ENCODE measurements around the gene PGBD5. TPM values are rescaled to one million over a fixed set of nuclear protein-coding genes. Genes with fewer than 3 reads are reported as not detected.

PGBD5 gene
- total and polyA plus RNA-seq, 9 of the 15 experiments (the other 6 are each of a cell fraction or from before 2014, with no cell fraction given), result under 0.01 to 0.40 (median 0.10) TPM; not detected in 3

DNA sequence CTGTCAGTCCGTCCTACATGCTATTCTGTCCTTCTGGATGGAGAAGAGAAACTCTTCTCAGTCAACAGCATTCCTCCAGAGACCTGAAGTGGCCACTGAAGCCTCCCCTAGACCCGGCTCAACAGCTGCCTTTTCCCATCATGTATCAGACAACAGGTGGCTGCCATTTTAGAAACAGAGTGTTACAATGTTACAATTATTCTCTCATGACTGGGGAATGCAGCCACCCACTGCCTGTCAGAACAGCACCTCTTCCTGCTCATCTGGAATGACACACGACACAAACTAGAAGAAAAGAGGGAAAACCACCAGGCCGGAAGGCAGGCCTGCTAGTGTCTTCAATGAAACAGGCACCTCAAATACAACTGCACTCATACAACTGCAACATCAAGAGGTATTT lies 105.3 kb downstream of the PGBD5 start:
- H3K36me3 ChIP-seq (ENCODE audit: control insufficient read depth, insufficient read depth, low read length), result no peaks in the 10 kb centered on the region
- in situ Hi-C loops (cut with MboI), result loop anchor here (25.0 kb wide), 1 partner anchor 609 kb away; no protein-coding TSS in a partner anchor
- FAIRE-seq, result no peak
- no peak overlapping the region for H3K4me2 ChIP-seq (ENCODE audit: insufficient read depth, low read length)
- CTCF ChIA-PET (ENCODE audit: low intra/inter-chr PET ratio), result no interaction called here
- BruUV-seq (replicated peaks), result no TSS peak
- POLR2A ChIA-PET, result interaction anchor here (0.6 kb wide), 2 partner anchors 13 to 436 kb away, joined by 3 read pairs; no protein-coding TSS in a partner anchor
- H3K27ac ChIP-seq (ENCODE audit: extremely low read depth, low read depth, low read length), result no peak overlapping the region
- no peak overlapping the region for H2AFZ ChIP-seq (ENCODE audit: low read depth, low read length)
- no peak overlapping the region for H3K4me3 ChIP-seq
- H3K9me3 ChIP-seq (replicated peaks; ENCODE audit: control insufficient read depth, insufficient read depth, low read depth, low read length), result no peaks in the 10 kb centered on the region
- H3K27me3 ChIP-seq (ENCODE audit: control insufficient read depth in 2 of 2, insufficient read depth in 2 of 2, low read length in 2 of 2), result peaks cover 67 to 93% of the 10 kb centered on the region in 2 experiments
- 4% methylated on average over 4 of the region's 4 CpGs for WGBS (ENCODE audit: insufficient coverage, low coverage, missing lambda C conversion rate)
- H4K20me1 ChIP-seq (replicated peaks; ENCODE audit: control insufficient read depth, insufficient read depth, low read length), result peaks cover 4% of the 10 kb centered on the region; the same call in 1 of the 2 replicates
- intact Hi-C loops (cut with micrococcal nuclease), result no loop called here
- no peaks in the 10 kb centered on the region for H3K79me2 ChIP-seq (ENCODE audit: control insufficient read depth, insufficient read depth, low read length)
- H3K9ac ChIP-seq (ENCODE audit: insufficient read depth in 1 of 2, low read depth in 2 of 2, low read length in 2 of 2), result no peak overlapping the region
- DNase-seq (ENCODE audit: extremely low read depth in 1 of 4, low spot score in 3 of 4), result no peak
- ATAC-seq, result no peak
- H3K9me1 ChIP-seq (ENCODE audit: control insufficient read depth, insufficient read depth, low read length), result peaks cover 2% of the 10 kb centered on the region
- peaks cover 0 to 3% of the 10 kb centered on the region in 2 experiments; a peak in 1 of 5 replicates for H3K4me1 ChIP-seq (replicated peaks in 1 of 2; ENCODE audit: control insufficient read depth in 2 of 2, insufficient read depth in 2 of 2, low read length in 2 of 2)
- TF ChIP-seq ZNF140 (CRISPR knock-in tag; IDR thresholded peaks at IDR 0.05) (no peak), MAZ (CRISPR knock-in tag; conservative IDR thresholded peaks at IDR 0.05 in 1 of 2, IDR thresholded peaks at IDR 0.05 in 1 of 2) (no peak), U2AF1 (optimal IDR thresholded peaks at IDR 0.05; ENCODE audit: low read depth, low read length) (no peak), ZFX (CRISPR knock-in tag; IDR thresholded peaks at IDR 0.05) (no peak), ZNF232 (CRISPR knock-in tag; IDR thresholded peaks at IDR 0.05) (no peak)
- TF ChIP-seq, protein P1, sequence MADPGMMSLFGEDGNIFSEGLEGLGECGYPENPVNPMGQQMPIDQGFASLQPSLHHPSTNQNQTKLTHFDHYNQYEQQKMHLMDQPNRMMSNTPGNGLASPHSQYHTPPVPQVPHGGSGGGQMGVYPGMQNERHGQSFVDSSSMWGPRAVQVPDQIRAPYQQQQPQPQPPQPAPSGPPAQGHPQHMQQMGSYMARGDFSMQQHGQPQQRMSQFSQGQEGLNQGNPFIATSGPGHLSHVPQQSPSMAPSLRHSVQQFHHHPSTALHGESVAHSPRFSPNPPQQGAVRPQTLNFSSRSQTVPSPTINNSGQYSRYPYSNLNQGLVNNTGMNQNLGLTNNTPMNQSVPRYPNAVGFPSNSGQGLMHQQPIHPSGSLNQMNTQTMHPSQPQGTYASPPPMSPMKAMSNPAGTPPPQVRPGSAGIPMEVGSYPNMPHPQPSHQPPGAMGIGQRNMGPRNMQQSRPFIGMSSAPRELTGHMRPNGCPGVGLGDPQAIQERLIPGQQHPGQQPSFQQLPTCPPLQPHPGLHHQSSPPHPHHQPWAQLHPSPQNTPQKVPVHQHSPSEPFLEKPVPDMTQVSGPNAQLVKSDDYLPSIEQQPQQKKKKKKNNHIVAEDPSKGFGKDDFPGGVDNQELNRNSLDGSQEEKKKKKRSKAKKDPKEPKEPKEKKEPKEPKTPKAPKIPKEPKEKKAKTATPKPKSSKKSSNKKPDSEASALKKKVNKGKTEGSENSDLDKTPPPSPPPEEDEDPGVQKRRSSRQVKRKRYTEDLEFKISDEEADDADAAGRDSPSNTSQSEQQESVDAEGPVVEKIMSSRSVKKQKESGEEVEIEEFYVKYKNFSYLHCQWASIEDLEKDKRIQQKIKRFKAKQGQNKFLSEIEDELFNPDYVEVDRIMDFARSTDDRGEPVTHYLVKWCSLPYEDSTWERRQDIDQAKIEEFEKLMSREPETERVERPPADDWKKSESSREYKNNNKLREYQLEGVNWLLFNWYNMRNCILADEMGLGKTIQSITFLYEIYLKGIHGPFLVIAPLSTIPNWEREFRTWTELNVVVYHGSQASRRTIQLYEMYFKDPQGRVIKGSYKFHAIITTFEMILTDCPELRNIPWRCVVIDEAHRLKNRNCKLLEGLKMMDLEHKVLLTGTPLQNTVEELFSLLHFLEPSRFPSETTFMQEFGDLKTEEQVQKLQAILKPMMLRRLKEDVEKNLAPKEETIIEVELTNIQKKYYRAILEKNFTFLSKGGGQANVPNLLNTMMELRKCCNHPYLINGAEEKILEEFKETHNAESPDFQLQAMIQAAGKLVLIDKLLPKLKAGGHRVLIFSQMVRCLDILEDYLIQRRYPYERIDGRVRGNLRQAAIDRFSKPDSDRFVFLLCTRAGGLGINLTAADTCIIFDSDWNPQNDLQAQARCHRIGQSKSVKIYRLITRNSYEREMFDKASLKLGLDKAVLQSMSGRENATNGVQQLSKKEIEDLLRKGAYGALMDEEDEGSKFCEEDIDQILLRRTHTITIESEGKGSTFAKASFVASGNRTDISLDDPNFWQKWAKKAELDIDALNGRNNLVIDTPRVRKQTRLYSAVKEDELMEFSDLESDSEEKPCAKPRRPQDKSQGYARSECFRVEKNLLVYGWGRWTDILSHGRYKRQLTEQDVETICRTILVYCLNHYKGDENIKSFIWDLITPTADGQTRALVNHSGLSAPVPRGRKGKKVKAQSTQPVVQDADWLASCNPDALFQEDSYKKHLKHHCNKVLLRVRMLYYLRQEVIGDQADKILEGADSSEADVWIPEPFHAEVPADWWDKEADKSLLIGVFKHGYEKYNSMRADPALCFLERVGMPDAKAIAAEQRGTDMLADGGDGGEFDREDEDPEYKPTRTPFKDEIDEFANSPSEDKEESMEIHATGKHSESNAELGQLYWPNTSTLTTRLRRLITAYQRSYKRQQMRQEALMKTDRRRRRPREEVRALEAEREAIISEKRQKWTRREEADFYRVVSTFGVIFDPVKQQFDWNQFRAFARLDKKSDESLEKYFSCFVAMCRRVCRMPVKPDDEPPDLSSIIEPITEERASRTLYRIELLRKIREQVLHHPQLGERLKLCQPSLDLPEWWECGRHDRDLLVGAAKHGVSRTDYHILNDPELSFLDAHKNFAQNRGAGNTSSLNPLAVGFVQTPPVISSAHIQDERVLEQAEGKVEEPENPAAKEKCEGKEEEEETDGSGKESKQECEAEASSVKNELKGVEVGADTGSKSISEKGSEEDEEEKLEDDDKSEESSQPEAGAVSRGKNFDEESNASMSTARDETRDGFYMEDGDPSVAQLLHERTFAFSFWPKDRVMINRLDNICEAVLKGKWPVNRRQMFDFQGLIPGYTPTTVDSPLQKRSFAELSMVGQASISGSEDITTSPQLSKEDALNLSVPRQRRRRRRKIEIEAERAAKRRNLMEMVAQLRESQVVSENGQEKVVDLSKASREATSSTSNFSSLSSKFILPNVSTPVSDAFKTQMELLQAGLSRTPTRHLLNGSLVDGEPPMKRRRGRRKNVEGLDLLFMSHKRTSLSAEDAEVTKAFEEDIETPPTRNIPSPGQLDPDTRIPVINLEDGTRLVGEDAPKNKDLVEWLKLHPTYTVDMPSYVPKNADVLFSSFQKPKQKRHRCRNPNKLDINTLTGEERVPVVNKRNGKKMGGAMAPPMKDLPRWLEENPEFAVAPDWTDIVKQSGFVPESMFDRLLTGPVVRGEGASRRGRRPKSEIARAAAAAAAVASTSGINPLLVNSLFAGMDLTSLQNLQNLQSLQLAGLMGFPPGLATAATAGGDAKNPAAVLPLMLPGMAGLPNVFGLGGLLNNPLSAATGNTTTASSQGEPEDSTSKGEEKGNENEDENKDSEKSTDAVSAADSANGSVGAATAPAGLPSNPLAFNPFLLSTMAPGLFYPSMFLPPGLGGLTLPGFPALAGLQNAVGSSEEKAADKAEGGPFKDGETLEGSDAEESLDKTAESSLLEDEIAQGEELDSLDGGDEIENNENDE (IDR thresholded peaks at IDR 0.05; ENCODE audit: low read depth, low read length), result no peak
- TF ChIP-seq, protein P2, sequence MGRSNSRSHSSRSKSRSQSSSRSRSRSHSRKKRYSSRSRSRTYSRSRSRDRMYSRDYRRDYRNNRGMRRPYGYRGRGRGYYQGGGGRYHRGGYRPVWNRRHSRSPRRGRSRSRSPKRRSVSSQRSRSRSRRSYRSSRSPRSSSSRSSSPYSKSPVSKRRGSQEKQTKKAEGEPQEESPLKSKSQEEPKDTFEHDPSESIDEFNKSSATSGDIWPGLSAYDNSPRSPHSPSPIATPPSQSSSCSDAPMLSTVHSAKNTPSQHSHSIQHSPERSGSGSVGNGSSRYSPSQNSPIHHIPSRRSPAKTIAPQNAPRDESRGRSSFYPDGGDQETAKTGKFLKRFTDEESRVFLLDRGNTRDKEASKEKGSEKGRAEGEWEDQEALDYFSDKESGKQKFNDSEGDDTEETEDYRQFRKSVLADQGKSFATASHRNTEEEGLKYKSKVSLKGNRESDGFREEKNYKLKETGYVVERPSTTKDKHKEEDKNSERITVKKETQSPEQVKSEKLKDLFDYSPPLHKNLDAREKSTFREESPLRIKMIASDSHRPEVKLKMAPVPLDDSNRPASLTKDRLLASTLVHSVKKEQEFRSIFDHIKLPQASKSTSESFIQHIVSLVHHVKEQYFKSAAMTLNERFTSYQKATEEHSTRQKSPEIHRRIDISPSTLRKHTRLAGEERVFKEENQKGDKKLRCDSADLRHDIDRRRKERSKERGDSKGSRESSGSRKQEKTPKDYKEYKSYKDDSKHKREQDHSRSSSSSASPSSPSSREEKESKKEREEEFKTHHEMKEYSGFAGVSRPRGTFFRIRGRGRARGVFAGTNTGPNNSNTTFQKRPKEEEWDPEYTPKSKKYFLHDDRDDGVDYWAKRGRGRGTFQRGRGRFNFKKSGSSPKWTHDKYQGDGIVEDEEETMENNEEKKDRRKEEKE (IDR thresholded peaks at IDR 0.05; ENCODE audit: borderline replicate concordance in 1 of 2, control insufficient read depth in 1 of 2, low read depth in 2 of 2, low read length in 1 of 2), result no peak

Measured in K562 (cell line).